Tibial artery (tissue), 4 donors: ENCODE data around the gene FOSL1.

ENCODE experiments used
- DNase-seq, 2 donors: peaks; one replicate each; pipeline ENCODE4 v3.0.0-alpha.2; 2019
- H3K27ac ChIP-seq, 2 donors: fragments of 200-600 bp; sonication (generic) in 1 of 2; 1 replicate in 1 of 2; 2 replicates in 1 of 2; pipeline ENCODE4 v1.5.1; 2018 to 2019; ENCODE audit warnings: mild to moderate bottlenecking in 1 of 2
- H3K27me3 ChIP-seq, 2 donors: fragments of 200-600 bp; sonication (generic) in 1 of 2; one replicate each; pipeline versions ENCODE4 v1.5.1 to v1.6.0; 2016 to 2019
- H3K36me3 ChIP-seq, 3 donors: fragments of 200-600 bp; sonication (generic) in 2 of 3; one replicate each; pipeline ENCODE4 v1.5.1; 2016 to 2019; ENCODE audit warnings: mild to moderate bottlenecking in 2 of 3
- H3K4me1 ChIP-seq, 4 donors: fragments of 200-600 bp; sonication (generic) in 2 of 4; 1 replicate in 3 of 4; 2 replicates in 1 of 4; pipeline ENCODE4 v1.5.1; 2016 to 2019
- H3K4me3 ChIP-seq, 2 donors: fragments of 200-600 bp; sonication (generic) in 1 of 2; 1 replicate in 1 of 2; 2 replicates in 1 of 2; pipeline ENCODE4 v1.5.1; 2018 to 2019; ENCODE audit warnings: mild to moderate bottlenecking in 2 of 2
- H3K9me3 ChIP-seq, 3 donors: fragments of 200-600 bp; sonication (generic) in 1 of 3; one replicate each; pipeline ENCODE4 v1.5.1; 2016 to 2019
- intact Hi-C: fragments of 100-400 bp; cut with DNase I; formaldehyde crosslinking; loops from one replicate; pipeline ENCODE4 v1.15.0; 2023; ENCODE audit warnings: low total_unique reads
- TF ChIP-seq, protein P1 (sequence below), 2 experiments: fragments of 200-600 bp in 1 of 2; fragments of 450-650 bp in 1 of 2; IDR thresholded peaks; one replicate each; pipeline ENCODE4 v1.5.1; 2017 to 2019; ENCODE audit warnings: antibody characterized with exemption in 2 of 2, mild to moderate bottlenecking in 1 of 2, moderate library complexity in 1 of 2

The FOSL1 gene

GRCh38 chr11:65873318-65874156 is 26.7 kb downstream of the FOSL1 start:
- no peaks in the 10 kb centered on the region for H3K27me3 ChIP-seq
- TF ChIP-seq, protein P1, sequence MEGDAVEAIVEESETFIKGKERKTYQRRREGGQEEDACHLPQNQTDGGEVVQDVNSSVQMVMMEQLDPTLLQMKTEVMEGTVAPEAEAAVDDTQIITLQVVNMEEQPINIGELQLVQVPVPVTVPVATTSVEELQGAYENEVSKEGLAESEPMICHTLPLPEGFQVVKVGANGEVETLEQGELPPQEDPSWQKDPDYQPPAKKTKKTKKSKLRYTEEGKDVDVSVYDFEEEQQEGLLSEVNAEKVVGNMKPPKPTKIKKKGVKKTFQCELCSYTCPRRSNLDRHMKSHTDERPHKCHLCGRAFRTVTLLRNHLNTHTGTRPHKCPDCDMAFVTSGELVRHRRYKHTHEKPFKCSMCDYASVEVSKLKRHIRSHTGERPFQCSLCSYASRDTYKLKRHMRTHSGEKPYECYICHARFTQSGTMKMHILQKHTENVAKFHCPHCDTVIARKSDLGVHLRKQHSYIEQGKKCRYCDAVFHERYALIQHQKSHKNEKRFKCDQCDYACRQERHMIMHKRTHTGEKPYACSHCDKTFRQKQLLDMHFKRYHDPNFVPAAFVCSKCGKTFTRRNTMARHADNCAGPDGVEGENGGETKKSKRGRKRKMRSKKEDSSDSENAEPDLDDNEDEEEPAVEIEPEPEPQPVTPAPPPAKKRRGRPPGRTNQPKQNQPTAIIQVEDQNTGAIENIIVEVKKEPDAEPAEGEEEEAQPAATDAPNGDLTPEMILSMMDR (IDR thresholded peaks at IDR 0.05) = peak in 1 of 2 experiments; percentile 6
- no peaks in the 10 kb centered on the region for H3K9me3 ChIP-seq
- H3K36me3 ChIP-seq = peaks cover 0 to 19% (median 12%) of the 10 kb centered on the region in 3 donors
- peak; percentile 94 to 98 for DNase-seq
- peak overlapping the region; percentile 66 to 76 for H3K4me3 ChIP-seq
- peak overlapping the region; percentile 96 to 98 for H3K27ac ChIP-seq
- intact Hi-C loops = no loop called here
- peaks cover 0 to 34% (median 26%) of the 10 kb centered on the region in 4 donors for H3K4me1 ChIP-seq

- TF ChIP-seq, protein P1 (IDR thresholded peaks at IDR 0.05) = no peak
- Histone ChIP-seq H3K27me3 (no peaks in the 10 kb centered on the region), H3K36me3 (peaks cover 0 to 27% (median 20%) of the 10 kb centered on the region in 3 donors), H3K4me1 (peaks cover 0 to 34% (median 26%) of the 10 kb centered on the region in 4 donors), H3K4me3 (peak within 1 kb of the TSS; percentile 66 to 76), H3K27ac (peak within 1 kb of the TSS; percentile 96 to 98), H3K9me3 (no peaks in the 10 kb centered on the region)
- intact Hi-C loops = no loop called here
- DNase-seq = peak in 1 of 2 donors; percentile 74
These were observed 27.4 kb downstream of the FOSL1 start, which contains the start of gene EFEMP2 for GRCh38 chr11:65872586-65873317. EFEMP2 (minus strand) TSS chr11:65872800; CDS start chr11:65872354, 446 bp downstream.

GRCh38 chr11:65871811-65872548 is 28.2 kb downstream of the FOSL1 start:
- peaks cover 0 to 35% (median 27%) of the 10 kb centered on the region in 3 donors for H3K36me3 ChIP-seq
- no peaks in the 10 kb centered on the region for H3K9me3 ChIP-seq
- H3K4me1 ChIP-seq = peaks cover 0 to 34% (median 26%) of the 10 kb centered on the region in 4 donors
- no peaks in the 10 kb centered on the region for H3K27me3 ChIP-seq
- intact Hi-C loops = no loop called here
- DNase-seq = peak in 1 of 2 donors; percentile 77
- peak overlapping the region; percentile 66 to 76 for H3K4me3 ChIP-seq
- TF ChIP-seq, protein P1 (IDR thresholded peaks at IDR 0.05) = no peak
- H3K27ac ChIP-seq = peak overlapping the region; percentile 96 to 98

GRCh38 chr11:65870706-65871681 is 29.2 kb downstream of the FOSL1 start:
- Histone ChIP-seq H3K27ac (peak overlapping the region; percentile 96 to 98), H3K27me3 (no peaks in the 10 kb centered on the region), H3K36me3 (peaks cover 0 to 45% (median 33%) of the 10 kb centered on the region in 3 donors), H3K4me1 (peaks cover 0 to 34% (median 26%) of the 10 kb centered on the region in 4 donors), H3K4me3 (peak overlapping the region in 1 of 2 donors; percentile 76), H3K9me3 (no peaks in the 10 kb centered on the region)
- intact Hi-C loops = no loop called here
- peak in 1 of 2 donors; percentile 67 for DNase-seq
- TF ChIP-seq, protein P1 (IDR thresholded peaks at IDR 0.05) = no peak
